Vagina (tissue), 2 donors: ENCODE data around the gene HEMK1.

ENCODE experiments used
- POLR2A ChIP-seq, 2 donors: fragments of 450-650 bp; IDR thresholded peaks; one replicate each; pipeline ENCODE4 v1.6.1; 2017; ENCODE audit warnings: antibody characterized with exemption in 2 of 2, mild to moderate bottlenecking in 2 of 2, moderate library complexity in 2 of 2
- POLR2AphosphoS5 ChIP-seq, 2 donors: sonication (generic); formaldehyde crosslinking; IDR thresholded peaks; one replicate each; pipeline ENCODE4 v1.9.0; 2017; ENCODE audit warnings: antibody characterized with exemption in 2 of 2, mild to moderate bottlenecking in 2 of 2, low read depth in 1 of 2; ENCODE audit not compliant: insufficient read depth in 1 of 2
- TF ChIP-seq, protein P1 (sequence below), 3 experiments: fragments of 450-650 bp in 2 of 3; fragments of 200-600 bp in 1 of 3; sonication (generic) in 1 of 3; IDR thresholded peaks; one replicate each; pipeline ENCODE4 v1.5.1; 2017 to 2019; ENCODE audit warnings: antibody characterized with exemption in 3 of 3, mild to moderate bottlenecking in 2 of 3, moderate library complexity in 2 of 3

DNA sequence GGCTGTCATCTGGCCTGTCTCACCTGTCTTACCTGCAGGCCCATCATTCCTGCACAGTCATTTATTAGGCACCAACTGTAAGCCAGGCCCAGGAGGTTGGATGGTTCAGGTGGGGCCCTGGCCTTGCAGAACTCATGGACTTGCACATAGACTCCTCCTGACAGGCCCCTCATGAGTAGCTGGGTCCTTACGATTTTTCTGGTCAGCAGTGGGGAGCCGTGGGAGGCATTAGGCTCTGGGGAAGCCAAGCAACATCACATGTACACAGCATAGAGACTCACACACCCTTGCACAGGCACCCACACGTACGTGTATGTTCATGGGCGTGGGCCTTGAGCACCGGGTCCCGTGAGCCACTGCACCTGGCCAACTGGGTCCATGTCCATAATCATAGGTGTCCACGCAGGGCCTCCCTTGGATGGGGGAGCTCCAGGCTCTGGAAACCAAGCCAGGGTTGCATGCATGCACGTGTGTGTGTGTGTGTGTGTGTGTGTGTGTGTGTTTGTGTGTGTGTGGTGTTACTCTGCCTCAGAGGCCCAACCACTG lies 21.9 kb downstream of the HEMK1 start:
- TF ChIP-seq, protein P1, sequence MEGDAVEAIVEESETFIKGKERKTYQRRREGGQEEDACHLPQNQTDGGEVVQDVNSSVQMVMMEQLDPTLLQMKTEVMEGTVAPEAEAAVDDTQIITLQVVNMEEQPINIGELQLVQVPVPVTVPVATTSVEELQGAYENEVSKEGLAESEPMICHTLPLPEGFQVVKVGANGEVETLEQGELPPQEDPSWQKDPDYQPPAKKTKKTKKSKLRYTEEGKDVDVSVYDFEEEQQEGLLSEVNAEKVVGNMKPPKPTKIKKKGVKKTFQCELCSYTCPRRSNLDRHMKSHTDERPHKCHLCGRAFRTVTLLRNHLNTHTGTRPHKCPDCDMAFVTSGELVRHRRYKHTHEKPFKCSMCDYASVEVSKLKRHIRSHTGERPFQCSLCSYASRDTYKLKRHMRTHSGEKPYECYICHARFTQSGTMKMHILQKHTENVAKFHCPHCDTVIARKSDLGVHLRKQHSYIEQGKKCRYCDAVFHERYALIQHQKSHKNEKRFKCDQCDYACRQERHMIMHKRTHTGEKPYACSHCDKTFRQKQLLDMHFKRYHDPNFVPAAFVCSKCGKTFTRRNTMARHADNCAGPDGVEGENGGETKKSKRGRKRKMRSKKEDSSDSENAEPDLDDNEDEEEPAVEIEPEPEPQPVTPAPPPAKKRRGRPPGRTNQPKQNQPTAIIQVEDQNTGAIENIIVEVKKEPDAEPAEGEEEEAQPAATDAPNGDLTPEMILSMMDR (IDR thresholded peaks at IDR 0.05) = no peak
- TF ChIP-seq POLR2A (IDR thresholded peaks at IDR 0.05) = no peak
- TF ChIP-seq POLR2AphosphoS5 (IDR thresholded peaks at IDR 0.05; ENCODE audit: insufficient read depth in 1 of 2, low read depth in 1 of 2) = no peak
